Endodermal cell (in vitro differentiated cells): Measurements from ENCODE around the gene IL17RA. TPM values are rescaled to one million over a fixed set of nuclear protein-coding genes. Genes with fewer than 3 reads are reported as not detected.

ENCODE experiments used
- DNase-seq: peaks from one replicate; pipeline ENCODE4 v3.0.0-alpha.2; 2017
- H3K27ac ChIP-seq: 2 replicates; pipeline ENCODE4 v1.5.1; 2013; ENCODE audit warnings: mild to moderate bottlenecking, low read depth, low read length, moderate library complexity
- H3K27me3 ChIP-seq: 2 replicates; pipeline ENCODE4 v1.6.1; 2013; ENCODE audit warnings: mild to moderate bottlenecking, low read length, moderate library complexity; ENCODE audit not compliant: insufficient read depth, control insufficient read depth, poor library complexity, severe bottlenecking
- H3K36me3 ChIP-seq: 2 replicates; pipeline ENCODE4 v1.7.0; 2013; ENCODE audit warnings: mild to moderate bottlenecking, low read length, moderate library complexity; ENCODE audit not compliant: control insufficient read depth, insufficient read depth
- H3K4me1 ChIP-seq: one replicate; pipeline ENCODE4 v1.7.0; 2013; ENCODE audit warnings: low read length; ENCODE audit not compliant: control insufficient read depth, insufficient read depth
- H3K4me3 ChIP-seq: 2 replicates; pipeline ENCODE4 v1.5.1; 2013; ENCODE audit warnings: mild to moderate bottlenecking, low read length, moderate library complexity
- H3K9ac ChIP-seq: 2 replicates; pipeline ENCODE4 v1.6.1; 2013; ENCODE audit warnings: mild to moderate bottlenecking, low read length, moderate library complexity; ENCODE audit not compliant: poor library complexity, severe bottlenecking; ENCODE audit errors: extremely low read depth
- H3K9me3 ChIP-seq: 2 replicates; pipeline ENCODE4 v1.6.1; 2013; ENCODE audit warnings: mild to moderate bottlenecking, low read length, moderate library complexity; ENCODE audit not compliant: control insufficient read depth
- H3K27ac Mint-ChIP-seq: 2 replicates; pipeline ENCODE4 v1.8.0; 2020; ENCODE audit warnings: mixed read lengths
- H3K27me3 Mint-ChIP-seq: 2 replicates; pipeline ENCODE4 v1.8.0; 2021; ENCODE audit warnings: mild to moderate bottlenecking, mixed read lengths; ENCODE audit not compliant: insufficient read depth
- H3K36me3 Mint-ChIP-seq: 2 replicates; pipeline ENCODE4 v1.8.0; 2020; ENCODE audit warnings: low read depth, mixed read lengths
- H3K4me1 Mint-ChIP-seq: 2 replicates; pipeline ENCODE4 v1.8.0; 2020; ENCODE audit warnings: mixed read lengths
- H3K4me3 Mint-ChIP-seq: 2 replicates; pipeline ENCODE4 v1.8.0; 2020; ENCODE audit warnings: mild to moderate bottlenecking, moderate library complexity, mixed read lengths
- H3K9me3 Mint-ChIP-seq: 2 replicates; pipeline ENCODE4 v1.8.0; 2020; ENCODE audit warnings: mild to moderate bottlenecking, mixed read lengths
- WGBS, 2 experiments: methylation state at CpG; one replicate each; pipeline versions ENCODE4 v1.1.5 to v1.1.7; 2013; ENCODE audit warnings: missing lambda C conversion rate in 2 of 2, mixed read lengths in 1 of 2; ENCODE audit not compliant: insufficient coverage in 1 of 2, insufficient read length in 1 of 2; 5-methylcytosine and 5-hydroxymethylcytosine counted together
- total RNA-seq, 2 donors: library from RNA; stranded (reverse); fragmentation: NEBNext Ultra II Directional in 1 of 2; extraction: Animal tissue kit (Norgen Biotek cat#: 25700) in 1 of 2; gene quantifications; 2 replicates in 1 of 2; 3 replicates in 1 of 2; pipeline ENCODE4 v1.2.1, GENCODE V29; 2021
- TF ChIP-seq, protein P1 (sequence below): fragments of 200-600 bp; sonication (generic); conservative IDR thresholded peaks from 2 replicates; pipeline ENCODE4 v1.5.0; 2021; ENCODE audit warnings: antibody characterized with exemption, mild to moderate bottlenecking

IL17RA gene
- total RNA-seq, 2 donors from 2014 or later: 14.8 to 16.0 TPM

- Mint-ChIP-seq H3K9me3 (no peaks in the 10 kb centered on the region), H3K36me3 (peaks cover 34% of the 10 kb centered on the region), H3K4me3 (no peak overlapping the region), H3K4me1 (no peaks in the 10 kb centered on the region), H3K27ac (no peak overlapping the region), H3K27me3 (no peaks in the 10 kb centered on the region)
- 86 to 100% methylated on average over 1 to 4 of the region's 4 CpGs for WGBS, 2 experiments
- Histone ChIP-seq H3K4me3 (no peak overlapping the region), H3K9ac (no peak overlapping the region), H3K27ac (no peak overlapping the region), H3K36me3 (peaks cover 20% of the 10 kb centered on the region), H3K4me1 (no peaks in the 10 kb centered on the region), H3K9me3 (no peaks in the 10 kb centered on the region), H3K27me3 (no peaks in the 10 kb centered on the region)
- no peak for DNase-seq
- TF ChIP-seq, protein P1, sequence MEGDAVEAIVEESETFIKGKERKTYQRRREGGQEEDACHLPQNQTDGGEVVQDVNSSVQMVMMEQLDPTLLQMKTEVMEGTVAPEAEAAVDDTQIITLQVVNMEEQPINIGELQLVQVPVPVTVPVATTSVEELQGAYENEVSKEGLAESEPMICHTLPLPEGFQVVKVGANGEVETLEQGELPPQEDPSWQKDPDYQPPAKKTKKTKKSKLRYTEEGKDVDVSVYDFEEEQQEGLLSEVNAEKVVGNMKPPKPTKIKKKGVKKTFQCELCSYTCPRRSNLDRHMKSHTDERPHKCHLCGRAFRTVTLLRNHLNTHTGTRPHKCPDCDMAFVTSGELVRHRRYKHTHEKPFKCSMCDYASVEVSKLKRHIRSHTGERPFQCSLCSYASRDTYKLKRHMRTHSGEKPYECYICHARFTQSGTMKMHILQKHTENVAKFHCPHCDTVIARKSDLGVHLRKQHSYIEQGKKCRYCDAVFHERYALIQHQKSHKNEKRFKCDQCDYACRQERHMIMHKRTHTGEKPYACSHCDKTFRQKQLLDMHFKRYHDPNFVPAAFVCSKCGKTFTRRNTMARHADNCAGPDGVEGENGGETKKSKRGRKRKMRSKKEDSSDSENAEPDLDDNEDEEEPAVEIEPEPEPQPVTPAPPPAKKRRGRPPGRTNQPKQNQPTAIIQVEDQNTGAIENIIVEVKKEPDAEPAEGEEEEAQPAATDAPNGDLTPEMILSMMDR: no peak
Observed at GRCh38 chr22:17137170-17137569, 52.4 kb downstream of the IL17RA start.

- Mint-ChIP-seq H3K4me3 (no peak overlapping the region), H3K27ac (no peak overlapping the region), H3K27me3 (no peaks in the 10 kb centered on the region), H3K9me3 (no peaks in the 10 kb centered on the region), H3K36me3 (peaks cover 39% of the 10 kb centered on the region), H3K4me1 (no peaks in the 10 kb centered on the region)
- Histone ChIP-seq H3K9me3 (no peaks in the 10 kb centered on the region), H3K9ac (no peak overlapping the region), H3K27me3 (no peaks in the 10 kb centered on the region), H3K4me1 (no peaks in the 10 kb centered on the region), H3K4me3 (no peak overlapping the region), H3K27ac (no peak overlapping the region), H3K36me3 (peaks cover 23% of the 10 kb centered on the region)
- DNase-seq: no peak
- 95% methylated on average over 15 to 17 of the region's 17 CpGs for WGBS, 2 experiments
- TF ChIP-seq, protein P1: no peak
Observed at GRCh38 chr22:17137861-17138425, 53.1 kb downstream of the IL17RA start.

DNA sequence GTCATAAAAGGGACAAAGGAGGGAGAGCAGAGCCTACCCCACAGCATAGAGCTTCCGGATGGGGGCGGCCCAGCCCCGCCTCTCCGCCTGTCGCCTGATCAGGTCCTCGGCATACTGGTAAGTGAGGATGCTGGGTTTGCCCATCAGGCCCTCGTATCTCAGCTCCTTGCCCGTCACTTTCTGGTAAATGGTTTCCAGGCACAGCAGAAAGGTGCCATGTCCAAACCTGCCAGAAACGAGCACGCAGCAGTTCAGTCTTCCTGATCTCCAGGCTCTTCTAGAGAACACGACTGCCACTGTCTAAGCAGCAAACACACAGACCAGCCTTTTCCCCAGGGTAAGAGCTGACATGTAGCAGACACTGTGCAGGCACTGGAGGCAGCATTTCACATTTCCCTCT lies 53.7 kb downstream of the IL17RA start:
- H3K4me1 Mint-ChIP-seq: no peaks in the 10 kb centered on the region
- DNase-seq: no peak
- H3K9me3 Mint-ChIP-seq: no peaks in the 10 kb centered on the region
- H3K4me3 Mint-ChIP-seq: no peak overlapping the region
- H3K4me1 ChIP-seq: no peaks in the 10 kb centered on the region
- TF ChIP-seq, protein P1: no peak
- H3K27ac ChIP-seq: no peak overlapping the region
- H3K4me3 ChIP-seq: no peak overlapping the region
- 91 to 95% methylated on average over 11 of the region's 11 CpGs for WGBS, 2 experiments
- no peaks in the 10 kb centered on the region for H3K27me3 Mint-ChIP-seq
- H3K27me3 ChIP-seq: no peaks in the 10 kb centered on the region
- peaks cover 29% of the 10 kb centered on the region for H3K36me3 ChIP-seq
- H3K9me3 ChIP-seq: no peaks in the 10 kb centered on the region
- no peak overlapping the region for H3K9ac ChIP-seq
- H3K27ac Mint-ChIP-seq: no peak overlapping the region
- peaks cover 42% of the 10 kb centered on the region for H3K36me3 Mint-ChIP-seq
